ENCODE data around the gene SCARB2. TPM values are rescaled to one million over a fixed set of nuclear protein-coding genes. Genes with fewer than 3 reads are reported as not detected.

Gene SCARB2
- total RNA-seq, 2 donors from 2014 or later: 156 to 164 TPM

Other genes with a start within 250 kb of the SCARB2 start
- gene SDAD1, start 222.9 kb downstream of the SCARB2 start, total RNA-seq: 10 to 100 TPM; 20.8 to 27.4 TPM
- gene CXCL9, start 206.3 kb downstream of the SCARB2 start, total RNA-seq: 1 to 10 TPM in 1 of 2 donors, under 1 TPM in 1; 0.52 to 1.1 TPM
- gene CXCL10, start 190.3 kb downstream of the SCARB2 start, total RNA-seq: under 1 TPM; 0.72 to 0.90 TPM
- gene CXCL11, start 177.8 kb downstream of the SCARB2 start, total RNA-seq: not detected
- gene ART3, start 139.1 kb downstream of the SCARB2 start, total RNA-seq: 1 to 10 TPM; 1.6 to 1.8 TPM
- 10 to 100 TPM; 31.5 to 35.3 TPM for gene NUP54, start 65.4 kb downstream of the SCARB2 start, total RNA-seq
- 1 to 10 TPM; 3.9 to 4.8 TPM for gene FAM47E, start 37.9 kb upstream of the SCARB2 start, total RNA-seq
- 10 to 100 TPM; 11.8 to 39.2 TPM for gene STBD1, start 92.9 kb upstream of the SCARB2 start, total RNA-seq
- gene CCDC158, start 207.3 kb upstream of the SCARB2 start, total RNA-seq: not detected
- gene SHROOM3, start 221.4 kb upstream of the SCARB2 start, total RNA-seq: 100 to 1,000 TPM; 142 to 160 TPM